Muscle layer of duodenum (tissue), 2 donors: ENCODE data around the gene ESYT3.

Experiments
- H3K27ac ChIP-seq: one replicate; pipeline ENCODE4 v1.7.0; 2013; ENCODE audit warnings: mild to moderate bottlenecking, low read length
- H3K27me3 ChIP-seq: one replicate; pipeline ENCODE4 v1.7.0; 2013; ENCODE audit warnings: low read depth, mild to moderate bottlenecking, control low read depth, low read length
- H3K36me3 ChIP-seq, 2 donors: one replicate each; pipeline ENCODE4 v1.7.0; 2013; ENCODE audit warnings: low read length in 2 of 2, control low read depth in 1 of 2, mild to moderate bottlenecking in 1 of 2; ENCODE audit not compliant: insufficient read depth in 2 of 2, control insufficient read depth in 1 of 2
- H3K4me1 ChIP-seq, 2 donors: one replicate each; pipeline ENCODE4 v1.7.0; 2013; ENCODE audit warnings: low read length in 2 of 2, mild to moderate bottlenecking in 2 of 2, control low read depth in 1 of 2, moderate library complexity in 1 of 2; ENCODE audit not compliant: insufficient read depth in 2 of 2, control insufficient read depth in 1 of 2
- H3K4me3 ChIP-seq, 2 donors: one replicate each; pipeline ENCODE4 v1.7.0; 2013; ENCODE audit warnings: low read length in 2 of 2, low read depth in 1 of 2, mild to moderate bottlenecking in 1 of 2
- H3K9me3 ChIP-seq, 2 donors: one replicate each; pipeline ENCODE4 v1.7.0; 2013; ENCODE audit warnings: low read length in 2 of 2, control low read depth in 1 of 2, mild to moderate bottlenecking in 1 of 2; ENCODE audit not compliant: control insufficient read depth in 1 of 2
- donor health status: healthy.

Gene ESYT3

DNA sequence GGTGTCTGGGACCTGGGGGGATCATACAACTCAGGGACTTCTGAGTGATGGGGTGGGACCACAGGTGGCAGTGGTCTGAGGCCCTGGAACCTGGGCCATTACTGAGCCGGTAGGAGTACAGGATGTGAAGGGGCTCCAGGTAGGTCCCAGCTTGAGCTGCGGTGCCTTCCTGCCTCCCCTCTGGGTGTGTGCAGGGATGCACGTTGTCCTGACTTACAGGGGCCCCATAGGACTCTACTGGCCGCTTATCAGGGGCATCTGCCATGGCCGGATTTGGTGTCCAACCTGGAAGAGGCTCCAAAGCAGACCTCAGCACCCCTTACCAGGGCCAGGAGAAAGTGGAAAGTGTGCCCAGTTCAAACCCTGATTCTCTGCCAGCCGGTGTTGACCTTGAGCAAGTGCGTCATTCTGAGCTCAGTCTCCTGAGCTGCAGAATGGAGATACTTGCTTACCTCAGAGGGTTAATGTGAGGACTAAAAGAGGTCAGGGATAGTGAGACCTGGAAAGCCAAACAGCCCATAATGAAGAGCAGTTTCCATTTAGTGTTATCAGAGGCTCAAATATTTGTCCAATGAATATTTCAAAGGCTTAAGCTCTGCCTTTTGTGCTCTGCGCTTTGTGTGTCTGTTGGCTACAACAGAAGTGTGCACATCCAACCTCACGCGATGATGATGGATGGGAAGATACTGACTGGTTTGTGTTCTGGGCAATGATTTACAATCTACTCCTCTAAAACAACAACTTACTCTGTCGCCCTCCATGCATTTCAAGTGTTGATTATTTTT, 35.4 kb upstream of the ESYT3 start:
- Histone ChIP-seq H3K27ac (no peak overlapping the region), H3K4me3 (no peak overlapping the region), H3K27me3 (no peaks in the 10 kb centered on the region), H3K36me3 (peaks cover 0 to 36% of the 10 kb centered on the region in 2 donors), H3K4me1 (no peaks in the 10 kb centered on the region), H3K9me3 (no peaks in the 10 kb centered on the region)

DNA sequence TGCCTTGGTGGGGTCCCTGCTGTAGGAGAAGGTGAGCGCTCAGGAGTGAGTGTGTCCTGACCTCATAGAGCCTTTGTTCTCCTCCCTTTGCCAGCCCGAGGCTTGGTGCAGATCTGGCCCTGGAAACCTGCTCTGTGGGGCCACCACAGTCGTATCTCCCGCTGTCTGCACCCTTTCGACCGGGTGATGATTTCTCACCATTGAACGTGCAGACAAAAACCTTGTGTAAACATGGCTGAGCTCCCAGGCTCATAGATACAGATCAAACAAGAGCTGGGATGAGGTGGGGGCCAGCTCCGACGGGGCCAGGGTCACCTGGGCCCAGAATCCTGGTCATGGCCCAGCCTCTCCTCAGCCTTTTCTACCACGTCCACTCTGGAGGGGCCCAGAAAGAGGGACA, 34.6 kb upstream of the ESYT3 start:
- no peaks in the 10 kb centered on the region for H3K4me1 ChIP-seq
- no peak overlapping the region for H3K4me3 ChIP-seq
- peaks cover 5 to 44% of the 10 kb centered on the region in 2 donors for H3K36me3 ChIP-seq
- no peak overlapping the region for H3K27ac ChIP-seq
- H3K9me3 ChIP-seq: no peaks in the 10 kb centered on the region
- H3K27me3 ChIP-seq: no peaks in the 10 kb centered on the region

- Histone ChIP-seq H3K9me3 (no peaks in the 10 kb centered on the region), H3K27ac (no peak overlapping the region), H3K4me1 (no peaks in the 10 kb centered on the region), H3K27me3 (no peaks in the 10 kb centered on the region), H3K4me3 (no peak overlapping the region), H3K36me3 (peaks cover 12 to 48% of the 10 kb centered on the region in 2 donors)
Observed at GRCh38 chr3:138400651-138401070, 33.8 kb upstream of the ESYT3 start.

DNA sequence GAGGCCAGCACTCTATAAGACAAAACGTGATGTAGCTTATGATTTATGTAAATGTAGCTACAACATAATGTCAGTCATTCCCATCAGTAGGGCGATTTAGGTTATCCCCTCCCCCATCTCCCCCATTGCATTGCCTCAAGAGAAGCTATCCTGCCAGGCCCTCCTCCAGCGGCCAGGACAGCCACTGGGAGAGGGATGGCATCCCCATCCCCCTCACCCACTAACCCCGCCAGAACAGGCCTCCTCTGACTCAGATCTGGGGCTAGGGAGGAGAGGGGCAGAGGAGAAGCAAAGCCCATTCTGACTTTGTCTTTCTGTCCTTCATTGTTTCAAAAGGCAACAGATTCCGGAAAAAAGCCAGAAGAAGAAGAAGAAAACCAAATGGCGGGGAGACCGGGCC, 32.6 kb upstream of the ESYT3 start:
- H3K4me3 ChIP-seq: no peak overlapping the region
- H3K27me3 ChIP-seq: no peaks in the 10 kb centered on the region
- H3K9me3 ChIP-seq: no peaks in the 10 kb centered on the region
- H3K27ac ChIP-seq: no peak overlapping the region
- no peaks in the 10 kb centered on the region for H3K4me1 ChIP-seq
- peaks cover 12 to 48% of the 10 kb centered on the region in 2 donors for H3K36me3 ChIP-seq

GRCh38 chr3:138404121-138404520, 30.3 kb upstream of the ESYT3 start:
- no peak overlapping the region for H3K27ac ChIP-seq
- no peaks in the 10 kb centered on the region for H3K9me3 ChIP-seq
- H3K27me3 ChIP-seq: no peaks in the 10 kb centered on the region
- peaks cover 12 to 48% of the 10 kb centered on the region in 2 donors for H3K36me3 ChIP-seq
- H3K4me1 ChIP-seq: no peaks in the 10 kb centered on the region
- no peak overlapping the region for H3K4me3 ChIP-seq

DNA sequence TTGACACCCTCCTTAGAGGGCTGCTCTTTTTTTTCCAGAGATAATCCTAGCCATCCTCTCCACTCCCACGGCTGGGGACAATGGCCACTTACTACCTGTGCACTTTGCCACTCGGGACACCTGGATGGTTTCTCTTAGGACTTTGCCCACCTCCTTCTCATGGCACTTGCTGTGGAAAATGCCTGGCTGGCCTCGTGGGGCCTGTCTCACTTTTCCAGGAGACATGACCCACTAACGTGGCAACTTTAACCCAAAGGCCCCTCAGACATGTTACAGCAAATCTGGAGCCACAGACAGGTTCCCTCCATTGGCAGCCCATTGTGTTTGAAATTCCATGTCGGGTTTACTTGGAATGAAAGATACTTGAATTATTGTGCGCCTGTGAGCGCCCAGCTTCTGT, 29.4 kb upstream of the ESYT3 start:
- Histone ChIP-seq H3K36me3 (peaks cover 12 to 48% of the 10 kb centered on the region in 2 donors), H3K27ac (no peak overlapping the region), H3K27me3 (no peaks in the 10 kb centered on the region), H3K4me3 (no peak overlapping the region), H3K4me1 (no peaks in the 10 kb centered on the region), H3K9me3 (no peaks in the 10 kb centered on the region)

GRCh38 chr3:138405486-138405885, 28.9 kb upstream of the ESYT3 start:
- Histone ChIP-seq H3K9me3 (no peaks in the 10 kb centered on the region), H3K36me3 (peaks cover 12 to 45% of the 10 kb centered on the region in 2 donors), H3K4me3 (no peak overlapping the region), H3K27me3 (no peaks in the 10 kb centered on the region), H3K27ac (no peak overlapping the region), H3K4me1 (no peaks in the 10 kb centered on the region)

- Histone ChIP-seq H3K4me3 (no peak overlapping the region), H3K27me3 (no peaks in the 10 kb centered on the region), H3K27ac (no peak overlapping the region), H3K9me3 (no peaks in the 10 kb centered on the region), H3K36me3 (peaks cover 12 to 34% of the 10 kb centered on the region in 2 donors), H3K4me1 (no peaks in the 10 kb centered on the region)
Observed at GRCh38 chr3:138406606-138407005, 27.8 kb upstream of the ESYT3 start.

- no peak overlapping the region for H3K4me3 ChIP-seq
- no peaks in the 10 kb centered on the region for H3K27me3 ChIP-seq
- no peaks in the 10 kb centered on the region for H3K9me3 ChIP-seq
- H3K4me1 ChIP-seq: no peaks in the 10 kb centered on the region
- peaks cover 12 to 26% of the 10 kb centered on the region in 2 donors for H3K36me3 ChIP-seq
- no peak overlapping the region for H3K27ac ChIP-seq
Observed at GRCh38 chr3:138407236-138407907, 27.0 kb upstream of the ESYT3 start.

- no peak overlapping the region for H3K27ac ChIP-seq
- H3K4me3 ChIP-seq: no peak overlapping the region
- H3K4me1 ChIP-seq: no peaks in the 10 kb centered on the region
- no peaks in the 10 kb centered on the region for H3K9me3 ChIP-seq
- peaks cover 12% of the 10 kb centered on the region in 2 donors for H3K36me3 ChIP-seq
- no peaks in the 10 kb centered on the region for H3K27me3 ChIP-seq
Observed at GRCh38 chr3:138408751-138409570, 25.5 kb upstream of the ESYT3 start.

DNA sequence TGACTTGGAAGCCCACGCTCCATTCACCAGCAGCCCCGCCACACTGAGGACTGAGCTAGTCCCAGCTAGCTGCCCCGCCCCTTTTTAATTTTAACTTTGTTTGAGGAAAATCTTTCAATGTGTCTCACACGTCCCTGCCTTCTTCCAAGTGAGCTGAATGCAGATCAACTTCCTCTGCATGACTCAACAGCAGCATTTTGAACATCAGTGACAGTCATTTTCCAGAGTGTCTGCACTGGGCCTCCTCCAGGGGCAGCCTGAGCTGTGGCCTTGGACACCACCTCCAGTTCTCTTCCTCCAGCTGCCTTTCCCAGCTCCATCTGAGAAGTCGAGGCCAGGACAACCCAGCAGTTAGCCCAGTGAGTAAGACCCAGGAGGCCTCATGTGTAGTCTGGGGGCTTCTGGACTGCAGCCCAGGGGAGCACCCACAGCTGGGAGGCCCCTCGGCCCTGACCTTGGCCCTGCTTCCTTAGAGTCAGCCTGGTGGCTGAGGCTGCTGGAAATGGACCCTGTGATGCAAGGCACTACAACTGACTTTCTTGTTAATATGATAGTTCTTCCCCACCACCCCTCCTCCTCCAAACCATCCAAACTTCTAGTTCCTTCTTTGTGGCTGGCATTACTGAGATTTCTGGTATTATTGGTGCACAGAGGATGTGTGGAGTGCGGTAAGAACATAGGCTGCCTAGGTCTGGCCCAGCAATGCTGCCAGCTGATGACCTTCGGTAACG, 21.4 kb upstream of the ESYT3 start:
- no peaks in the 10 kb centered on the region for H3K36me3 ChIP-seq
- H3K4me1 ChIP-seq: no peaks in the 10 kb centered on the region
- no peaks in the 10 kb centered on the region for H3K9me3 ChIP-seq
- no peaks in the 10 kb centered on the region for H3K27me3 ChIP-seq
- H3K27ac ChIP-seq: no peak overlapping the region
- H3K4me3 ChIP-seq: no peak overlapping the region
